B cell (primary cell): Measurements from ENCODE around the gene TBCEL. TPM values are rescaled to one million over a fixed set of nuclear protein-coding genes. Genes with fewer than 3 reads are reported as not detected.
"Not testable (repeated sequence)": the region's sequence is repeated elsewhere in the genome, so short reads cannot be mapped to it uniquely, and the experiment has no call there.

Experiments used
- ATAC-seq: fragments of 200-7000 bp; cut with Tn5 transposase; one replicate; pipeline ENCODE4 v1.10.0; 2021; ENCODE audit warnings: low read depth, mild to moderate bottlenecking, moderate number of reproducible peaks, moderate library complexity
- CTCF ChIA-PET: fragments of 350-600 bp; sonication (Branson Sonifier 250); formaldehyde crosslinking; loops from one replicate; lab custom pipeline; 2021; ENCODE audit warnings: antibody characterized with exemption, inconsistent platforms; lab: Charles Lee
- POLR2A ChIA-PET: fragments of 350-600 bp; sonication (Branson Sonifier 250); formaldehyde crosslinking; loops from one replicate; lab custom pipeline; 2021; ENCODE audit warnings: antibody characterized with exemption; lab: Charles Lee
- DNase-seq: peaks from one replicate; pipeline ENCODE4 v3.0.0; 2013
- H2AFZ ChIP-seq: 2 replicates; pipeline ENCODE4 v1.6.1; 2012; ENCODE audit warnings: mild to moderate bottlenecking, low read depth, low read length; ENCODE audit not compliant: insufficient read depth, poor library complexity, severe bottlenecking
- H3K27ac ChIP-seq, 2 donors: 1 replicate in 1 of 2; 2 replicates in 1 of 2; pipeline ENCODE4 v1.5.1; 2012 to 2013; ENCODE audit warnings: low read length in 2 of 2, mild to moderate bottlenecking in 2 of 2, moderate library complexity in 1 of 2
- H3K27me3 ChIP-seq, 4 experiments: fragments of 200-600 bp in 1 of 4; sonication (generic) in 1 of 4; replicated peaks in 1 of 4; 1 replicate in 2 of 4; 2 replicates in 2 of 4; pipeline versions ENCODE4 v1.6.1 to v1.7.0; 2013 to 2016; ENCODE audit warnings: low read length in 3 of 4, mild to moderate bottlenecking in 2 of 4, mixed read lengths in 1 of 4, moderate library complexity in 1 of 4; ENCODE audit not compliant: insufficient read depth in 4 of 4, control insufficient read depth in 3 of 4; ENCODE audit errors: control extremely low read depth in 1 of 4
- H3K36me3 ChIP-seq, 2 experiments: replicated peaks in 1 of 2; 1 replicate in 1 of 2; 2 replicates in 1 of 2; pipeline versions ENCODE4 v1.6.1 to v1.7.1; 2013; ENCODE audit warnings: low read length in 1 of 2; ENCODE audit not compliant: insufficient read depth in 2 of 2, control insufficient read depth in 1 of 2; ENCODE audit errors: control extremely low read depth in 1 of 2, extremely low read depth in 1 of 2
- H3K4me1 ChIP-seq, 2 donors: fragments of 200-600 bp in 1 of 2; sonication (generic) in 1 of 2; 1 replicate in 1 of 2; 2 replicates in 1 of 2; pipeline versions ENCODE4 v1.5.1 to v1.6.1; 2013 to 2017; ENCODE audit warnings: low read length in 2 of 2; ENCODE audit not compliant: control insufficient read depth in 2 of 2, insufficient read depth in 2 of 2
- H3K4me2 ChIP-seq: replicated peaks from 2 replicates; pipeline ENCODE3; 2012; ENCODE audit warnings: mild to moderate bottlenecking, low read depth, low read length; ENCODE audit not compliant: poor library complexity, severe bottlenecking
- H3K4me3 ChIP-seq, 5 experiments: fragments of 200-600 bp in 1 of 5; sonication (generic) in 1 of 5; 1 replicate in 3 of 5; 2 replicates in 2 of 5; pipeline versions ENCODE4 v1.5.1 to v1.7.0; 2011 to 2016; ENCODE audit warnings: low read length in 4 of 5, mild to moderate bottlenecking in 4 of 5, low read depth in 2 of 5, control low read depth in 1 of 5, moderate library complexity in 1 of 5; ENCODE audit not compliant: insufficient read depth in 1 of 5; ENCODE audit errors: control extremely low read depth in 1 of 5, extremely low read depth in 1 of 5
- H3K79me2 ChIP-seq: fragments of 200-600 bp; sonication (generic); one replicate; pipeline ENCODE4 v1.6.0; 2016; ENCODE audit warnings: low read length; ENCODE audit not compliant: control insufficient read depth, insufficient read depth
- H3K9ac ChIP-seq: fragments of 200-600 bp; sonication (generic); 2 replicates; pipeline ENCODE4 v1.6.1; 2017; ENCODE audit warnings: mild to moderate bottlenecking, low read length, moderate library complexity
- H3K9me3 ChIP-seq, 3 donors: one replicate each; pipeline versions ENCODE4 v1.6.1 to v1.7.1; 2013; ENCODE audit warnings: low read length in 2 of 3; ENCODE audit not compliant: control insufficient read depth in 2 of 3, insufficient read depth in 1 of 3; ENCODE audit errors: control extremely low read depth in 1 of 3
- H4K20me1 ChIP-seq: 2 replicates; pipeline ENCODE4 v1.6.0; 2012; ENCODE audit warnings: mild to moderate bottlenecking, low read length; ENCODE audit not compliant: insufficient read depth, control insufficient read depth, poor library complexity, severe bottlenecking
- H3K27ac Mint-ChIP-seq: one replicate; pipeline ENCODE4 v1.8.0; 2021; ENCODE audit warnings: mixed read lengths
- H3K27me3 Mint-ChIP-seq: one replicate; pipeline ENCODE4 v1.8.0; 2021; ENCODE audit warnings: mixed read lengths
- H3K4me1 Mint-ChIP-seq: one replicate; pipeline ENCODE4 v1.8.0; 2021; ENCODE audit warnings: mixed read lengths
- H3K4me3 Mint-ChIP-seq: one replicate; pipeline ENCODE4 v1.8.0; 2021; ENCODE audit warnings: mixed read lengths
- H3K9me3 Mint-ChIP-seq: one replicate; pipeline ENCODE4 v1.8.0; 2022; ENCODE audit warnings: mixed read lengths; ENCODE audit not compliant: insufficient read depth
- EZH2 ChIP-seq: IDR thresholded peaks from 2 replicates; pipeline ENCODE4 v1.6.1; 2012; ENCODE audit warnings: borderline replicate concordance, low read depth, mild to moderate bottlenecking, moderate library complexity, low read length; ENCODE audit not compliant: insufficient read depth, poor library complexity, severe bottlenecking
- WGBS: methylation state at CpG from one replicate; pipeline ENCODE4 v1.1.5; 2013; ENCODE audit warnings: missing lambda C conversion rate; ENCODE audit not compliant: insufficient coverage; 5-methylcytosine and 5-hydroxymethylcytosine counted together
- intact Hi-C: fragments of 100-400 bp; cut with micrococcal nuclease; formaldehyde crosslinking; loops from one replicate; pipeline ENCODE4 v1.10.0; 2022
- polyA plus RNA-seq: library from polyadenylated mRNA; depleted of rRNA; stranded (reverse); fragments of >200 nt; gene quantifications from 2 replicates; pipeline ENCODE4 v1.2.3, GENCODE V29; 2012
- total RNA-seq, 2 donors: library from RNA; stranded (reverse); fragments of 120-200 nt in 1 of 2; gene quantifications; 1 replicate in 1 of 2; 2 replicates in 1 of 2; pipeline versions ENCODE4 v1.2.3 to v1.2.4, GENCODE V29; 2013 to 2022
- TF ChIP-seq, protein P1 (sequence below): fragments of 200-600 bp; IDR thresholded peaks from one replicate; pipeline ENCODE4 v1.8.0; 2022; ENCODE audit warnings: antibody characterized with exemption, mild to moderate bottlenecking

Gene TBCEL
- total and polyA plus RNA-seq, 2 donors (not counting 1 experiment from before 2014, with no cell fraction given), result 3.5 to 22.8 TPM

DNA sequence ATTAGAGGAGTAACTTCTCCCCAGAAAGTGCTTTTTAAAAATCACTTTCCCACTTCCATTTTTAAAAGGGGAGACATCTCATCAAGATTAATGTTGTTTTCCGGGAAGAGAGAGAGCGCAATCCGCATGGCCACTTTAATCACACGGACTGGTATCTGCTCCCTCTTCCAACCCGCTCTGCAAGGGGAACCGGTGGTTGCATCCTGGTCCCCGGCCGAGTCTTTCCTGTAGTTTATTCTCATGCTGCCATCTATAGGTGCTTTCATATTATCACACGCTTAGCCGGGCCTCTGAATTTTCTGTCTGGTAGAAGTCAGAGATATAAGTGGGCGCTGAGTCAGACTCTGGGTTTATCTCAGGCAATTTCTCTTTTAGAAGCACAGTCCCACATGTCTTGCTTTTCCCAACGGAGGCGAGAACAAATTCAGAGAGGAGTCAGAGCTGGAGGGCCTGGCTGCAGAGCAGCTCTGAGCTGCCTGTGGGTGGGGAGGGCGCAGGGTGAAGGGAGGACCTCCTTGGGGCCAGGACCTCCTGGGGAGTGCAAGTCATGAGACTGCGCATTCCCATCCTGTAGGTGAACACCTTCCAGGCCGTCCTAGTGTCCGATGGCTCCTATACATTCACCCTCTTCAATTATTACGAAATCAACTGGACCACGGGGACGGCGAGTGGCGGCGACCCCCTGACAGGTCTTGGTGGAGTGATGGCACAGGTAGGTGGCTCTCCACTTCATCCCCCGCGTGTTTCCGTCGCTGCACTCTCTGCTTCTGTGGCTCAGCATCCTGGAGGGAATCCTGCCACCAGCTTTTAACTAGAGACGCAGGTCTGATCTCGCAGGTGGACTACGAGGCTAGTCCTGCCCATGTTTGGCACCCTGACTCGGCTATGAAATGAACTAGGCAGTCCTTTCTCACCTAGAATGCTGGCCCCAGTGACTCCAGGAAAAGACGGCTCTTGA, 88.9 kb downstream of the TBCEL start:
- Mint-ChIP-seq H3K4me1 (no peaks in the 10 kb centered on the region), H3K9me3 (no peaks in the 10 kb centered on the region), H3K4me3 (no peak overlapping the region), H3K27me3 (peaks cover 38% of the 10 kb centered on the region), H3K27ac (no peak overlapping the region)
- Histone ChIP-seq H3K9me3 (no peaks in the 10 kb centered on the region), H3K9ac (no peak overlapping the region), H4K20me1 (no peaks in the 10 kb centered on the region), H3K4me2 (no peak overlapping the region), H3K4me3 (no peak overlapping the region), H2AFZ (no peak overlapping the region), H3K27me3 (peaks cover 0 to 16% (median 3%) of the 10 kb centered on the region in 4 experiments), H3K36me3 (no peaks in the 10 kb centered on the region), H3K79me2 (no peaks in the 10 kb centered on the region), H3K4me1 (no peaks in the 10 kb centered on the region), H3K27ac (no peak overlapping the region)
- ATAC-seq (no peak), DNase-seq (peak; percentile 37)
- ChIA-PET POLR2A (no interaction called here), CTCF (interaction anchor here (0.9 kb wide), 1 partner anchor 602 kb away, joined by 3 read pairs; no protein-coding TSS in a partner anchor)
- intact Hi-C loops, result no loop called here
- WGBS, result 65% methylated on average over 22 of the region's 32 CpGs
- TF ChIP-seq EZH2, result no peak
- TF ChIP-seq, protein P1, sequence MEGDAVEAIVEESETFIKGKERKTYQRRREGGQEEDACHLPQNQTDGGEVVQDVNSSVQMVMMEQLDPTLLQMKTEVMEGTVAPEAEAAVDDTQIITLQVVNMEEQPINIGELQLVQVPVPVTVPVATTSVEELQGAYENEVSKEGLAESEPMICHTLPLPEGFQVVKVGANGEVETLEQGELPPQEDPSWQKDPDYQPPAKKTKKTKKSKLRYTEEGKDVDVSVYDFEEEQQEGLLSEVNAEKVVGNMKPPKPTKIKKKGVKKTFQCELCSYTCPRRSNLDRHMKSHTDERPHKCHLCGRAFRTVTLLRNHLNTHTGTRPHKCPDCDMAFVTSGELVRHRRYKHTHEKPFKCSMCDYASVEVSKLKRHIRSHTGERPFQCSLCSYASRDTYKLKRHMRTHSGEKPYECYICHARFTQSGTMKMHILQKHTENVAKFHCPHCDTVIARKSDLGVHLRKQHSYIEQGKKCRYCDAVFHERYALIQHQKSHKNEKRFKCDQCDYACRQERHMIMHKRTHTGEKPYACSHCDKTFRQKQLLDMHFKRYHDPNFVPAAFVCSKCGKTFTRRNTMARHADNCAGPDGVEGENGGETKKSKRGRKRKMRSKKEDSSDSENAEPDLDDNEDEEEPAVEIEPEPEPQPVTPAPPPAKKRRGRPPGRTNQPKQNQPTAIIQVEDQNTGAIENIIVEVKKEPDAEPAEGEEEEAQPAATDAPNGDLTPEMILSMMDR, result peak; percentile 53

DNA sequence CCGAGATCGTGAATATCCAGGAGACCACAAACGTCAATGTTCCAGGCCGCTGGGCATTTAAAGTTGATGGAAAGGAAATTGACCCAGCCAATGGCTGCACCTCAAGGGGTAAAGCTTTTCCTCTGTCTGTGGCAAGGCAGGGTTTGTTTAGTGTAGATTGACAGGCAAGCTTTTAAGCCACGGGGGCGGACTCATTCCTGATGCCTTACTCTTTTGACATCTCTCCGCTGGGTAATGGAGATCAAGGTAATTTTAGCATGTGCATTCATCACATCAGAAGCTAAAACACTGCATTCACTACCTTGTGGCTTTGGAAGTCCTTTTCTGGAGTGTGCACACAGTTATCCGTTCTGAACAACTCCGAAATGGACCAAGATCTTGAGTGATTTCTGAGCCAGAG, 89.7 kb downstream of the TBCEL start:
- Mint-ChIP-seq H3K4me3 (no peak overlapping the region), H3K4me1 (no peaks in the 10 kb centered on the region), H3K27me3 (peaks cover 38% of the 10 kb centered on the region), H3K9me3 (no peaks in the 10 kb centered on the region), H3K27ac (no peak overlapping the region)
- H3K79me2 ChIP-seq, result no peaks in the 10 kb centered on the region
- H3K9me3 ChIP-seq, result no peaks in the 10 kb centered on the region
- H3K4me2 ChIP-seq, result no peak overlapping the region
- ATAC-seq (no peak), DNase-seq (no peak)
- H3K27ac ChIP-seq, result no peak overlapping the region
- ChIA-PET CTCF (no interaction called here), POLR2A (no interaction called here)
- no peak for TF ChIP-seq EZH2
- TF ChIP-seq, protein P1, result no peak
- no peak overlapping the region for H3K9ac ChIP-seq
- no peaks in the 10 kb centered on the region for H3K4me1 ChIP-seq
- H3K36me3 ChIP-seq, result no peaks in the 10 kb centered on the region
- no peak overlapping the region for H3K4me3 ChIP-seq
- intact Hi-C loops, result no loop called here
- H2AFZ ChIP-seq, result no peak overlapping the region
- no peaks in the 10 kb centered on the region for H4K20me1 ChIP-seq
- H3K27me3 ChIP-seq, result peaks cover 0 to 16% (median 3%) of the 10 kb centered on the region in 4 experiments
- 60% methylated on average over 6 of the region's 9 CpGs for WGBS

DNA sequence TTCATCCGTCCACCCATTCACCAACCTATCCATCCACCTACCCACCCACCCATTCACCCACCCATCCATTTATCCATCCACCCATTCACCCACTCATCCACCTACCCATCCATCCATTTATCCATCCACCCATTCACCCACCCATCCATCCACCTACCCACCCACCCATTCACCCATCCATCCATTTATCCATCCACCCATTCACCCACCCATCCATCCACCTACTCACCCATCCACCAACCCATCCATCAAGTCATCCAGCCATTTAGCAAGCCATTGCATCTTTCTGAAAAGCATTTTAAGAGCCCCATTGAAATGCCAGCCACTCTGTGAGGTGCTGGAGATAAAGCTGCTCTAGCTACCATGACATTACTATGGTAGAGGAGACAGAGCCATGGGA, 91.1 kb downstream of the TBCEL start:
- H3K9me3 ChIP-seq, H3K27ac ChIP-seq, DNase-seq, intact Hi-C loops, H3K4me3 Mint-ChIP-seq, CTCF ChIA-PET, POLR2A ChIA-PET, H3K4me2 ChIP-seq, H3K4me1 Mint-ChIP-seq, H4K20me1 ChIP-seq, H3K4me1 ChIP-seq, H3K9ac ChIP-seq, H3K9me3 Mint-ChIP-seq, H3K36me3 ChIP-seq, H3K27ac Mint-ChIP-seq, ATAC-seq, H3K79me2 ChIP-seq, H3K4me3 ChIP-seq, H2AFZ ChIP-seq: not testable (repeated sequence)
- WGBS, result 80% methylated on average over 1 of the region's 1 CpG
- peaks cover 42% of the 10 kb centered on the region for H3K27me3 Mint-ChIP-seq
- H3K27me3 ChIP-seq, result peaks cover 0 to 16% (median 3%) of the 10 kb centered on the region in 4 experiments
